Endothelial cell of umbilical vein (primary cell): ENCODE results near the gene DENND1B. TPM values are rescaled to one million over a fixed set of nuclear protein-coding genes. Genes with fewer than 3 reads are reported as not detected.

Source experiments
- BruUV-seq: library from RNA; stranded (reverse); fragments of 400-500 nt; replicated peaks from 2 replicates; lab custom pipeline; 2021; lab: Mats Ljungman, UMichigan
- CTCF ChIA-PET: fragments of 300-600, 350-600 bp; sonication (Branson Sonifier 250); formaldehyde crosslinking; loops from one replicate; lab custom pipeline; 2021; ENCODE audit warnings: antibody characterized with exemption, inconsistent platforms; lab: Charles Lee
- POLR2A ChIA-PET: fragments of 300-600, 350-600 bp; sonication (Branson Sonifier 250); formaldehyde crosslinking; loops from one replicate; lab custom pipeline; 2021; ENCODE audit warnings: antibody characterized with exemption, inconsistent platforms; lab: Charles Lee
- DNase-seq: peaks from one replicate; pipeline ENCODE4 v3.0.0-alpha.2; 2011; ENCODE audit warnings: low read depth, low spot score
- FAIRE-seq: peaks from 2 replicates; lab custom pipeline; 2011; peaks lifted over from hg19 to GRCh38; lab: Jason Lieb, UNC
- H2AFZ ChIP-seq: 2 replicates; pipeline ENCODE4 v1.6.0; 2012; ENCODE audit warnings: low read depth, low read length, control low read depth, inconsistent platforms
- H3K27ac ChIP-seq: 2 replicates; pipeline ENCODE4 v1.5.1; 2011; ENCODE audit warnings: low read depth, mild to moderate bottlenecking, control low read depth, low read length, moderate library complexity; ENCODE audit not compliant: insufficient read depth
- H3K27me3 ChIP-seq, 2 experiments: 2 replicates each; pipeline versions ENCODE4 v1.6.0 to v1.6.1; 2011; ENCODE audit warnings: low read length in 2 of 2, mixed read lengths in 1 of 2; ENCODE audit not compliant: control insufficient read depth in 2 of 2, insufficient read depth in 2 of 2
- H3K36me3 ChIP-seq, 2 experiments: 2 replicates in 1 of 2; 3 replicates in 1 of 2; pipeline ENCODE4 v1.5.1; 2011; ENCODE audit warnings: low read length in 2 of 2, mild to moderate bottlenecking in 1 of 2, moderate library complexity in 1 of 2; ENCODE audit not compliant: control insufficient read depth in 2 of 2, insufficient read depth in 2 of 2; ENCODE audit errors: extremely low read depth in 1 of 2
- H3K4me1 ChIP-seq: 3 replicates; pipeline ENCODE4 v1.5.1; 2011; ENCODE audit warnings: mild to moderate bottlenecking, low read length; ENCODE audit not compliant: control insufficient read depth, insufficient read depth; ENCODE audit errors: extremely low read depth
- H3K4me2 ChIP-seq: 2 replicates; pipeline ENCODE4 v1.6.1; 2011; ENCODE audit warnings: low read length, control low read depth, mixed read lengths; ENCODE audit not compliant: insufficient read depth
- H3K4me3 ChIP-seq, 3 experiments: fragments of 200-600 bp in 1 of 3; sonication (generic), shearing (Covaris generic) in 1 of 3; replicated peaks in 1 of 3; 2 replicates each; pipeline ENCODE4 v1.5.1; 2011 to 2016; ENCODE audit warnings: control low read depth in 3 of 3, low read length in 3 of 3, mild to moderate bottlenecking in 2 of 3, inconsistent platforms in 1 of 3, low read depth in 1 of 3, moderate library complexity in 1 of 3; ENCODE audit not compliant: insufficient read depth in 1 of 3
- H3K79me2 ChIP-seq: 2 replicates; pipeline ENCODE4 v1.6.0; 2012; ENCODE audit warnings: low read length, inconsistent platforms; ENCODE audit not compliant: control insufficient read depth, insufficient read depth
- H3K9ac ChIP-seq: replicated peaks from 2 replicates; pipeline ENCODE3; 2011; ENCODE audit warnings: low read length, control low read depth; ENCODE audit not compliant: insufficient read depth; ENCODE audit errors: extremely low read depth
- H3K9me1 ChIP-seq: replicated peaks from 3 replicates; pipeline ENCODE4 v1.6.0; 2011; ENCODE audit warnings: mild to moderate bottlenecking, low read length; ENCODE audit not compliant: control insufficient read depth, insufficient read depth; ENCODE audit errors: extremely low read depth
- H3K9me3 ChIP-seq: replicated peaks from 2 replicates; pipeline ENCODE4 v1.5.1; 2012; ENCODE audit warnings: low read length, inconsistent platforms; ENCODE audit not compliant: control insufficient read depth, insufficient read depth
- H4K20me1 ChIP-seq: replicated peaks from 2 replicates; pipeline ENCODE3; 2011; ENCODE audit warnings: mild to moderate bottlenecking, low read length; ENCODE audit not compliant: control insufficient read depth, insufficient read depth; ENCODE audit errors: extremely low read depth
- EZH2 ChIP-seq: IDR thresholded peaks from 2 replicates; pipeline ENCODE4 v1.6.1; 2012; ENCODE audit warnings: borderline replicate concordance, low read depth, mild to moderate bottlenecking, moderate library complexity, low read length, inconsistent platforms; ENCODE audit not compliant: severe bottlenecking
- FOS ChIP-seq: IDR thresholded peaks from 2 replicates; pipeline ENCODE4 v1.6.1; 2011; ENCODE audit warnings: mild to moderate bottlenecking, low read length, moderate library complexity, borderline replicate concordance; ENCODE audit not compliant: insufficient read depth
- GATA2 ChIP-seq: IDR thresholded peaks from 2 replicates; pipeline ENCODE4 v1.7.0; 2011; ENCODE audit warnings: low read depth, mild to moderate bottlenecking, moderate library complexity, mixed read lengths, low read length; ENCODE audit not compliant: insufficient read length, insufficient read depth
- JUN ChIP-seq: IDR thresholded peaks from 2 replicates; pipeline ENCODE4 v1.6.1; 2011; ENCODE audit warnings: borderline replicate concordance, low read depth; ENCODE audit not compliant: insufficient read length, insufficient read depth
- MYC ChIP-seq: IDR thresholded peaks from one replicate; pipeline ENCODE4 v1.6.1; 2011; ENCODE audit warnings: mild to moderate bottlenecking, low read depth, low read length
- POLR2A ChIP-seq: IDR thresholded peaks from 2 replicates; pipeline ENCODE4 v1.6.1; 2012; ENCODE audit warnings: low read depth, mild to moderate bottlenecking, control low read depth, low read length
- POLR2AphosphoS5 ChIP-seq: IDR thresholded peaks from 2 replicates; pipeline ENCODE4 v1.6.1; 2012; ENCODE audit warnings: low read depth, mild to moderate bottlenecking, control low read depth, low read length, moderate library complexity; ENCODE audit not compliant: insufficient read depth
- dilution Hi-C: fragments of 300-500 bp; cut with MboI; formaldehyde crosslinking; loops from one replicate; pipeline ENCODE4 v1.15.0; 2019; ENCODE audit warnings: low sequenced_read_pairs; ENCODE audit not compliant: extremely low pct_ligation_motif_present
- intact Hi-C: fragments of 100-400 bp; cut with micrococcal nuclease; formaldehyde crosslinking; loops from one replicate; pipeline ENCODE4 v1.10.0; 2022
- polyA plus RNA-seq, 4 experiments: library from polyadenylated mRNA; depleted of rRNA in 3 of 4; stranded (reverse) in 3 of 4; unstranded in 1 of 4; fragments of >200 nt; gene quantifications; 2 replicates each; pipeline versions ENCODE4 v1.2.1 to v1.2.3, GENCODE V29; 2011 to 2012; ENCODE audit warnings: missing spikeins in 1 of 4
- total RNA-seq: library from RNA; stranded (reverse); gene quantifications from 2 replicates; pipeline ENCODE4 v1.2.3, GENCODE V29; 2021
- TF ChIP-seq, protein P1 (sequence below): IDR thresholded peaks from 2 replicates; pipeline ENCODE4 v1.6.1; 2011; ENCODE audit not compliant: insufficient read depth, insufficient read length
- TF ChIP-seq, protein P2 (sequence below), 2 donors: IDR thresholded peaks; 1 replicate in 1 of 2; 2 replicates in 1 of 2; pipeline ENCODE4 v1.5.1; 2011; ENCODE audit warnings: low read length in 2 of 2, mild to moderate bottlenecking in 2 of 2, moderate library complexity in 2 of 2, control low read depth in 1 of 2, inconsistent platforms in 1 of 2, low read depth in 1 of 2; ENCODE audit not compliant: insufficient read depth in 1 of 2; ENCODE audit errors: extremely low read depth in 1 of 2

DENND1B gene
- total and polyA plus RNA-seq, 2 donors (not counting 3 experiments of a cell fraction or from before 2014, with no cell fraction given), result 0.97 to 3.3 TPM

DNA sequence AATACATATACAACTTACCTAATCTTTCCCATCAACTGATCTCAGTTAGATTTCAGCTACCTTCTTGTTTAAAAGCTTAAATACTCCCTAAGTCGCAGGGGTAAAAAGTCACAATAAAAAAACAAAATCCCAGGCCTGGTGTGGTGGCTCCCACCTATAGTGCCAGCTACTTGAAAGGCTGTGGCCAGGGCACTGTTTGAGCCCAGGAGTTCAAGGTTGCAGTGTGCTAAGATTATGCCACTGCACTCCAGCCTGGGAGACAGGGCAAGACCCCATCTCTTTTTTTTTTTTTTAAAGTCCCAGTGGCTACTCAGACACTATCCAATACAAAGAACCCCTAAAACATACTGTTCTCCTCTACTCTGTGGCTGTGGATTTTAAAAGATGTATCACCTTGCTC is 228.3 kb downstream of the DENND1B start:
- ChIA-PET POLR2A (no interaction called here), CTCF (interaction anchor here (1.3 to 3.3 kb wide), 3 partner anchors 21 to 27 kb away, joined by 4 to 17 read pairs (median 7); no protein-coding TSS in a partner anchor)
- Histone ChIP-seq H3K27ac (no peak overlapping the region), H3K9ac (no peak overlapping the region), H3K4me3 (no peak overlapping the region), H3K9me3 (no peaks in the 10 kb centered on the region), H2AFZ (no peak overlapping the region), H3K36me3 (no peaks in the 10 kb centered on the region), H3K27me3 (no peaks in the 10 kb centered on the region), H3K4me2 (no peak overlapping the region), H3K4me1 (no peaks in the 10 kb centered on the region), H4K20me1 (no peaks in the 10 kb centered on the region), H3K79me2 (no peaks in the 10 kb centered on the region), H3K9me1 (no peaks in the 10 kb centered on the region)
- FAIRE-seq (no peak), DNase-seq (no peak)
- BruUV-seq, result no TSS peak
- TF ChIP-seq POLR2AphosphoS5 (no peak), JUN (no peak), EZH2 (no peak), MYC (no peak), GATA2 (no peak), POLR2A (no peak), FOS (no peak)
- TF ChIP-seq, protein P1, sequence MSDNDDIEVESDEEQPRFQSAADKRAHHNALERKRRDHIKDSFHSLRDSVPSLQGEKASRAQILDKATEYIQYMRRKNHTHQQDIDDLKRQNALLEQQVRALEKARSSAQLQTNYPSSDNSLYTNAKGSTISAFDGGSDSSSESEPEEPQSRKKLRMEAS, result no peak
- TF ChIP-seq, protein P2, sequence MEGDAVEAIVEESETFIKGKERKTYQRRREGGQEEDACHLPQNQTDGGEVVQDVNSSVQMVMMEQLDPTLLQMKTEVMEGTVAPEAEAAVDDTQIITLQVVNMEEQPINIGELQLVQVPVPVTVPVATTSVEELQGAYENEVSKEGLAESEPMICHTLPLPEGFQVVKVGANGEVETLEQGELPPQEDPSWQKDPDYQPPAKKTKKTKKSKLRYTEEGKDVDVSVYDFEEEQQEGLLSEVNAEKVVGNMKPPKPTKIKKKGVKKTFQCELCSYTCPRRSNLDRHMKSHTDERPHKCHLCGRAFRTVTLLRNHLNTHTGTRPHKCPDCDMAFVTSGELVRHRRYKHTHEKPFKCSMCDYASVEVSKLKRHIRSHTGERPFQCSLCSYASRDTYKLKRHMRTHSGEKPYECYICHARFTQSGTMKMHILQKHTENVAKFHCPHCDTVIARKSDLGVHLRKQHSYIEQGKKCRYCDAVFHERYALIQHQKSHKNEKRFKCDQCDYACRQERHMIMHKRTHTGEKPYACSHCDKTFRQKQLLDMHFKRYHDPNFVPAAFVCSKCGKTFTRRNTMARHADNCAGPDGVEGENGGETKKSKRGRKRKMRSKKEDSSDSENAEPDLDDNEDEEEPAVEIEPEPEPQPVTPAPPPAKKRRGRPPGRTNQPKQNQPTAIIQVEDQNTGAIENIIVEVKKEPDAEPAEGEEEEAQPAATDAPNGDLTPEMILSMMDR (IDR thresholded peaks at IDR 0.05; ENCODE audit: extremely low read depth in 1 of 2, insufficient read depth in 1 of 2, low read depth in 1 of 2, low read length in 2 of 2), result no peak
- intact Hi-C loops (no loop called here), dilution Hi-C loops (no loop called here)
